ENCODE data around the gene ADORA2A.

GRCh38 chr22:24485608-24486007, 58.2 kb downstream of the ADORA2A start:
- TF ChIP-seq EZH2 (IDR thresholded peaks at IDR 0.05; ENCODE audit: insufficient read depth, poor library complexity, severe bottlenecking) (no peak), EZH2phosphoT487 (IDR thresholded peaks at IDR 0.05; ENCODE audit: insufficient read depth, low read depth) (no peak)
